Tibial nerve (tissue), 4 donors: ENCODE measurements around the gene IRAK1. TPM values are rescaled to one million over a fixed set of nuclear protein-coding genes. Genes with fewer than 3 reads are reported as not detected.

Experiments
- DNase-seq, 2 donors: peaks; one replicate each; pipeline ENCODE4 v3.0.0-alpha.2; 2019; ENCODE audit warnings: low spot score in 2 of 2
- H3K27ac ChIP-seq, 4 donors: fragments of 200-600 bp; sonication (generic) in 3 of 4; one replicate each; pipeline ENCODE4 v1.5.1; 2017 to 2019; ENCODE audit warnings: mild to moderate bottlenecking in 1 of 4
- H3K27me3 ChIP-seq, 2 donors: fragments of 200-600 bp; sonication (generic) in 1 of 2; one replicate each; pipeline versions ENCODE4 v1.5.1 to v1.6.0; 2017 to 2019
- H3K36me3 ChIP-seq, 3 donors: fragments of 200-600 bp; sonication (generic); one replicate each; pipeline ENCODE4 v1.5.1; 2018 to 2019
- H3K4me1 ChIP-seq, 4 donors: fragments of 200-600 bp; sonication (generic) in 3 of 4; one replicate each; pipeline ENCODE4 v1.5.1; 2017 to 2019
- H3K4me3 ChIP-seq, 4 donors: fragments of 200-600 bp; sonication (generic) in 3 of 4; one replicate each; pipeline ENCODE4 v1.5.1; 2017 to 2019; ENCODE audit warnings: mild to moderate bottlenecking in 1 of 4, moderate library complexity in 1 of 4
- H3K9me3 ChIP-seq, 4 donors: fragments of 200-600 bp; sonication (generic) in 3 of 4; one replicate each; pipeline ENCODE4 v1.5.1; 2017 to 2019
- CTCF ChIP-seq, 5 experiments: fragments of 200-600 bp in 3 of 5; fragments of 450-650 bp in 2 of 5; sonication (generic) in 3 of 5; IDR thresholded peaks; one replicate each; pipeline ENCODE4 v1.5.1; 2016 to 2019; ENCODE audit warnings: antibody characterized with exemption in 5 of 5, mild to moderate bottlenecking in 3 of 5, moderate library complexity in 2 of 5
- EP300 ChIP-seq, 2 donors: sonication (generic); formaldehyde crosslinking; IDR thresholded peaks; one replicate each; pipeline ENCODE4 v1.6.1; 2017; ENCODE audit warnings: antibody characterized with exemption in 2 of 2, mild to moderate bottlenecking in 1 of 2
- POLR2A ChIP-seq, 2 donors: fragments of 450-650 bp; IDR thresholded peaks; one replicate each; pipeline ENCODE4 v1.6.1; 2017; ENCODE audit warnings: antibody characterized with exemption in 2 of 2, mild to moderate bottlenecking in 2 of 2, moderate library complexity in 2 of 2
- WGBS, 2 donors: methylation state at CpG; one replicate each; pipeline ENCODE4 v1.1.5; 2018; 5-methylcytosine and 5-hydroxymethylcytosine counted together
- total RNA-seq, 4 donors: library from RNA; depleted of rRNA; stranded (reverse); fragments of >200 nt; gene quantifications; one replicate each; pipeline ENCODE4 v1.1.0, GENCODE V29; 2016

IRAK1 gene
- total RNA-seq, 4 donors from 2014 or later: 50.7 to 127 (median 64.4) TPM

GRCh38 chrX:154046031-154046781, 26.5 kb upstream of the IRAK1 start:
- Histone ChIP-seq H3K9me3 (no peaks in the 10 kb centered on the region), H3K4me3 (no peak overlapping the region), H3K4me1 (peaks cover 0 to 98% (median 28%) of the 10 kb centered on the region in 4 donors), H3K27ac (peak overlapping the region; percentile 9 to 76 (median 42)), H3K36me3 (no peaks in the 10 kb centered on the region), H3K27me3 (no peaks in the 10 kb centered on the region)
- TF ChIP-seq EP300 (IDR thresholded peaks at IDR 0.05): peak in 1 of 2 donors; percentile 56
- TF ChIP-seq POLR2A (IDR thresholded peaks at IDR 0.05): no peak
- peak in 1 of 5 experiments; percentile 29 for TF ChIP-seq CTCF (IDR thresholded peaks at IDR 0.05)
- peak; percentile 14 to 22 for DNase-seq
- 12 to 51% methylated on average over 8 to 10 of the region's 10 CpGs for WGBS, 2 donors

GRCh38 chrX:154044091-154044490, 24.4 kb upstream of the IRAK1 start:
- H3K27me3 ChIP-seq: no peaks in the 10 kb centered on the region
- H3K36me3 ChIP-seq: no peaks in the 10 kb centered on the region
- H3K4me3 ChIP-seq: no peak overlapping the region
- peaks cover 0 to 98% (median 25%) of the 10 kb centered on the region in 4 donors for H3K4me1 ChIP-seq
- no peak for TF ChIP-seq POLR2A (IDR thresholded peaks at IDR 0.05)
- TF ChIP-seq EP300 (IDR thresholded peaks at IDR 0.05): no peak
- TF ChIP-seq CTCF (IDR thresholded peaks at IDR 0.05): no peak
- H3K27ac ChIP-seq: peak overlapping the region in 1 of 4 donors; percentile 76
- 84 to 93% methylated on average over 5 to 6 of the region's 6 CpGs for WGBS, 2 donors
- H3K9me3 ChIP-seq: no peaks in the 10 kb centered on the region
- DNase-seq: no peak

- TF ChIP-seq EP300 (IDR thresholded peaks at IDR 0.05): no peak
- no peak for TF ChIP-seq POLR2A (IDR thresholded peaks at IDR 0.05)
- no peak for TF ChIP-seq CTCF (IDR thresholded peaks at IDR 0.05)
- Histone ChIP-seq H3K27me3 (no peaks in the 10 kb centered on the region), H3K36me3 (no peaks in the 10 kb centered on the region), H3K27ac (peak overlapping the region in 2 of 4 donors; percentile 49 to 76), H3K4me1 (peaks cover 0 to 94% (median 21%) of the 10 kb centered on the region in 4 donors), H3K9me3 (no peaks in the 10 kb centered on the region), H3K4me3 (no peak overlapping the region)
- peak in 1 of 2 donors; percentile 23 for DNase-seq
- WGBS, 2 donors: 26 to 53% methylated on average over 5 of the region's 5 CpGs
These were observed 23.5 kb upstream of the IRAK1 start for GRCh38 chrX:154043003-154043763.

DNA sequence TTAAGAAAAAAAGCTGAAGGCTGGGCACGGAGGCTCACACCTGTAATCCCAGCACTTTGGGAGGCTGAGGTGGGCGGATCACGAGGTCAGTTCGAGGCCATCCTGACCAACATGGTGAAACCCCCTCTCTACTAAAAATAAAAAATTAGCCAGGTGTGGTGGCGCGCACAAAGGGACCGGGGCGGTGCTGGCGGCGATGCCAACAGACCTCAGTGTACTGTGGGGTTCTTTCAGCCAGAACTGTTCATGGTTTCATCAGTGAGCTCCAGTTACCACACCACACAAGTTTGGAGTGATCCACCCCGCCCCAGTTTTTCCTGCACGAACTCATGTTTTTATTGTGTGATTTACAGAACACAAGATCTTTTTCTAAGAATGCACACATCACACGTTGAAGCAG, 21.2 kb upstream of the IRAK1 start:
- H3K9me3 ChIP-seq: no peaks in the 10 kb centered on the region
- 75 to 84% methylated on average over 11 to 13 of the region's 13 CpGs for WGBS, 2 donors
- no peaks in the 10 kb centered on the region for H3K27me3 ChIP-seq
- TF ChIP-seq EP300 (IDR thresholded peaks at IDR 0.05) (no peak), POLR2A (IDR thresholded peaks at IDR 0.05) (no peak), CTCF (IDR thresholded peaks at IDR 0.05) (no peak)
- DNase-seq: no peak
- no peaks in the 10 kb centered on the region for H3K36me3 ChIP-seq
- H3K4me3 ChIP-seq: no peak overlapping the region
- peaks cover 0 to 76% (median 17%) of the 10 kb centered on the region in 4 donors for H3K4me1 ChIP-seq
- peak overlapping the region in 2 of 4 donors; percentile 28 to 47 for H3K27ac ChIP-seq

DNA sequence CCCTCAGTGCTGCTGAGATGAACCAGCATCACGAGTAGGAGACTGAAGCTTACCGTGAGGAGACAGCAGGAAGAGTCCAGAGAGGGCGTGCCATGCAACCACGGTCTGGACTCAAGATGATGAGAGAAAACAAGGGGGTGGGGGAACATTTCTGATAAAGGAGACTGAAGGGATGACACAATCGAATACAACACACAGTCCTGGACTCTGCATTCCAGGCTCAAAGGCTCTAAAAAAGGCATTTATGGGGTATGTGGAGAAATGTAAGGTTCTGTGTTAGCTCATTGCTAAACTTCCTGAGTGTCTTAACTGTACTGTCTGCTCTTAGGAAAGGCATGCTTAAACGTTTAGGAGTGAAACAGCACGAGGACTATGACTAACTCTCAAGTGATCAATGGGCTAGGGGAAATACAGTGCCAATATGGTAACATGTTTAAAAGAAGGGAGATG, 20.6 kb upstream of the IRAK1 start:
- TF ChIP-seq POLR2A (IDR thresholded peaks at IDR 0.05) (no peak), EP300 (IDR thresholded peaks at IDR 0.05) (peak in 1 of 2 donors; percentile 20), CTCF (IDR thresholded peaks at IDR 0.05) (no peak)
- DNase-seq: no peak
- H3K4me1 ChIP-seq: peaks cover 0 to 76% (median 17%) of the 10 kb centered on the region in 4 donors
- H3K27me3 ChIP-seq: no peaks in the 10 kb centered on the region
- peak overlapping the region in 2 of 4 donors; percentile 47 to 67 for H3K27ac ChIP-seq
- 15 to 46% methylated on average over 7 of the region's 7 CpGs for WGBS, 2 donors
- no peak overlapping the region for H3K4me3 ChIP-seq
- no peaks in the 10 kb centered on the region for H3K36me3 ChIP-seq
- H3K9me3 ChIP-seq: no peaks in the 10 kb centered on the region
